ENCODE measurements around the gene DTX3. TPM values are rescaled to one million over a fixed set of nuclear protein-coding genes. Genes with fewer than 3 reads are reported as not detected.

The DTX3 gene
- total RNA-seq, 1 experiment from 2014 or later = 0.37 TPM

GRCh38 chr12:57560516-57560915 lies 44.1 kb upstream of the DTX3 start:
- Histone ChIP-seq H4K20me1 (ENCODE audit: insufficient read depth) (no peaks in the 10 kb centered on the region), H3K4me2 (ENCODE audit: low read length) (peak overlapping the region; percentile 50; the same call in 1 of the 2 replicates), H3K9me3 (ENCODE audit: control insufficient read depth in 1 of 2, insufficient read depth in 1 of 2, low read depth in 1 of 2, low read length in 2 of 2) (no peaks in the 10 kb centered on the region), H3K4me3 (replicated peaks in 1 of 2; ENCODE audit: low read depth in 1 of 2, low read length in 2 of 2) (no peak overlapping the region), H3K9me2 (ENCODE audit: insufficient read depth) (no peaks in the 10 kb centered on the region), H2AFZ (ENCODE audit: low read depth, low read length, poor library complexity, severe bottlenecking) (no peak overlapping the region), H3K4me1 (ENCODE audit: control insufficient read depth in 1 of 2, insufficient read depth in 2 of 2, low read length in 2 of 2) (peaks cover 9 to 16% of the 10 kb centered on the region in 2 experiments), H3K79me2 (ENCODE audit: insufficient read depth, low read length) (no peaks in the 10 kb centered on the region), H3K27me3 (ENCODE audit: insufficient read depth, low read length) (no peaks in the 10 kb centered on the region), H3K36me3 (ENCODE audit: control insufficient read depth in 1 of 2, insufficient read depth in 2 of 2, low read length in 2 of 2) (no peaks in the 10 kb centered on the region), H3K9ac (ENCODE audit: low read length) (no peak overlapping the region), H3K27ac (ENCODE audit: low read depth, low read length) (no peak overlapping the region)
- DNase-seq (ENCODE audit: low read depth, low spot score) (no peak), ATAC-seq (no peak)
- intact Hi-C loops (cut with micrococcal nuclease) = no loop called here
- no peak for TF ChIP-seq CEBPB (IDR thresholded peaks at IDR 0.05; ENCODE audit: low read depth)
- TF ChIP-seq ZBTB33 (IDR thresholded peaks at IDR 0.05; ENCODE audit: extremely low read depth, insufficient replicate concordance, low read length) = no peak
- no peak for TF ChIP-seq RAD21 (IDR thresholded peaks at IDR 0.05; ENCODE audit: low read depth)
- no peak for TF ChIP-seq EGR1 (IDR thresholded peaks at IDR 0.05; ENCODE audit: low read depth)
- no peak for TF ChIP-seq CTCF (IDR thresholded peaks at IDR 0.05 in 2 of 3, conservative IDR thresholded peaks at IDR 0.05 in 1 of 3; ENCODE audit: borderline replicate concordance in 1 of 3, insufficient read depth in 1 of 3, low read depth in 2 of 3, low read length in 2 of 3)
- TF ChIP-seq EZH2 (IDR thresholded peaks at IDR 0.05) = no peak
- no peak for TF ChIP-seq ATF3 (IDR thresholded peaks at IDR 0.05)
- TF ChIP-seq ZFX (IDR thresholded peaks at IDR 0.05) = no peak
- no peak for TF ChIP-seq EZH2phosphoT487 (IDR thresholded peaks at IDR 0.05; ENCODE audit: borderline replicate concordance)
- TF ChIP-seq POLR2AphosphoS5 (IDR thresholded peaks at IDR 0.05; ENCODE audit: low read depth, low read length) = no peak
- TF ChIP-seq REST (IDR thresholded peaks at IDR 0.05; ENCODE audit: low read depth) = no peak
- TF ChIP-seq ELF1 (IDR thresholded peaks at IDR 0.05; ENCODE audit: borderline replicate concordance, low read depth) = no peak
- TF ChIP-seq MAX (IDR thresholded peaks at IDR 0.05) = no peak
- TF ChIP-seq TCF7L2 (IDR thresholded peaks at IDR 0.05; ENCODE audit: borderline replicate concordance, extremely low read depth, insufficient read depth, insufficient read length) = no peak
- TF ChIP-seq SRF (IDR thresholded peaks at IDR 0.05; ENCODE audit: low read depth) = no peak
- TF ChIP-seq POLR2A (IDR thresholded peaks at IDR 0.05; ENCODE audit: borderline replicate concordance, extremely low read depth, insufficient read depth, insufficient read length) = no peak
- ChIA-PET POLR2A (no interaction called here), CTCF (interaction anchor here (1.1 kb wide), 1 partner anchor 23 kb away, joined by 3 read pairs; no protein-coding TSS in a partner anchor), RAD21 (ENCODE audit: low non-redundant PET in 1 of 2, low total read pairs in 2 of 2, uncharacterized antibody in 2 of 2, unreplicated experiment in 2 of 2) (no interaction called here)
- BruUV-seq (replicated peaks) = no TSS peak

Measured in HCT116 (cell line).